ENCODE results near the gene CUX1.

Gene CUX1

GRCh38 chr7:102029616-102030015 lies 212.2 kb downstream of the CUX1 start:
- Histone ChIP-seq H3K4me1 (ENCODE audit: insufficient read depth, poor library complexity, severe bottlenecking) (no peaks in the 10 kb centered on the region), H3K27me3 (ENCODE audit: insufficient read depth, poor library complexity, severe bottlenecking) (no peaks in the 10 kb centered on the region), H3K27ac (ENCODE audit: poor library complexity, severe bottlenecking) (no peak overlapping the region), H3K9me3 (ENCODE audit: severe bottlenecking) (no peaks in the 10 kb centered on the region), H3K36me3 (ENCODE audit: low read depth) (no peaks in the 10 kb centered on the region; the same call in 1 of the 2 replicates), H3K4me3 (ENCODE audit: severe bottlenecking) (no peak overlapping the region)
- no peak for DNase-seq (ENCODE audit: low spot score)
- no peak for ATAC-seq (ENCODE audit: low read depth)
- no peak for TF ChIP-seq CTCF (IDR thresholded peaks at IDR 0.05; ENCODE audit: poor library complexity, severe bottlenecking)

DNA sequence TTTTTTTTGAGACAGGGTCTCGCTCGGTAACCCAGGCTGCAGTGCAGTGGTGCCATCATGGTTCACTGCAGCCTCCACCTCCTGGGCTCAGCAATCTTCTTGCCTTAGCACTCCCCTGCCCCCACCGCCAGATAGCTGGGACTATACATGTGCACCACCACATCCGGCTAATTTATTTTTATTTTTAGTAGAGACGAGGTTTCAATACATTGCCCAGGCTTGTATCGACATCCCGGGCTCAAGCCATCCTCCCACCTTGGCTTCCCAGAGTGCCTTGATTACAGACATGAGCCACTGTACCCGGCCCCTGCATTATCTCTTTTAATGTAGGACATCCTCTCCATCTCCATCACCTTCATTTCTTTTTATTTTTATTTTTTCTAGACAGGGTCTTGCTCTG lies 213.3 kb downstream of the CUX1 start:
- Histone ChIP-seq H3K36me3 (ENCODE audit: low read depth) (no peaks in the 10 kb centered on the region; the same call in 1 of the 2 replicates), H3K27me3 (ENCODE audit: insufficient read depth, poor library complexity, severe bottlenecking) (no peaks in the 10 kb centered on the region), H3K9me3 (ENCODE audit: severe bottlenecking) (no peaks in the 10 kb centered on the region), H3K4me3 (ENCODE audit: severe bottlenecking) (no peak overlapping the region), H3K27ac (ENCODE audit: poor library complexity, severe bottlenecking) (no peak overlapping the region), H3K4me1 (ENCODE audit: insufficient read depth, poor library complexity, severe bottlenecking) (no peaks in the 10 kb centered on the region)
- no peak for TF ChIP-seq CTCF (IDR thresholded peaks at IDR 0.05; ENCODE audit: poor library complexity, severe bottlenecking)
- DNase-seq (ENCODE audit: low spot score) (no peak), ATAC-seq (ENCODE audit: low read depth) (no peak)

DNA sequence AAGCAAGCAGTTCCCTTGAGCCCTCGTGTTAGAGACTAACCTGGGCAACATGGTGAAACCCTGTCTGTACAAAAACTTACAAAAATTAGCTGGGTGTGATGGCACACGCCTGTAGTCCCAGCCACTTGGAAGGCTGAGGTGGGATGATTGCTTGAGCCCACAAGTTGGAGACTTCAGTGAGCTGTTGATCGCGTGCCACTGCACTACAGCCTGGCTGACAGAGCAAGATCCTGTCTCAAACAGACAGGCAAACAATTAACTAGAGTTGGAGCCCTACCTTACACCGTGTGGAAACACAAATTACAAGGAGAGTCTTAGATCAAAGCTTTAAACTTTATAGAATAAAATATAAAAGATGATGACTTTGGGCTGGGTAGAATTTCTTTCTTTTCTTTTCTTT lies 219.5 kb downstream of the CUX1 start:
- ATAC-seq (ENCODE audit: low read depth) = no peak

GRCh38 chr7:102039706-102040105 lies 222.3 kb downstream of the CUX1 start:
- Histone ChIP-seq H3K27me3 (ENCODE audit: insufficient read depth, poor library complexity, severe bottlenecking) (no peaks in the 10 kb centered on the region), H3K4me3 (ENCODE audit: severe bottlenecking) (no peak overlapping the region), H3K4me1 (ENCODE audit: insufficient read depth, poor library complexity, severe bottlenecking) (peaks cover 11% of the 10 kb centered on the region), H3K9me3 (ENCODE audit: severe bottlenecking) (no peaks in the 10 kb centered on the region), H3K36me3 (ENCODE audit: low read depth) (no peaks in the 10 kb centered on the region), H3K27ac (ENCODE audit: poor library complexity, severe bottlenecking) (no peak overlapping the region)
- TF ChIP-seq CTCF (IDR thresholded peaks at IDR 0.05; ENCODE audit: poor library complexity, severe bottlenecking) = no peak
- no peak for DNase-seq (ENCODE audit: low spot score)
- no peak for ATAC-seq (ENCODE audit: low read depth)

More for the DNA sequence above, 219.5 kb downstream of the CUX1 start:
- no peak for DNase-seq (ENCODE audit: low spot score)
- Histone ChIP-seq H3K27ac (ENCODE audit: poor library complexity, severe bottlenecking) (no peak overlapping the region), H3K4me3 (ENCODE audit: severe bottlenecking) (no peak overlapping the region), H3K4me1 (ENCODE audit: insufficient read depth, poor library complexity, severe bottlenecking) (peaks cover 8% of the 10 kb centered on the region), H3K9me3 (ENCODE audit: severe bottlenecking) (no peaks in the 10 kb centered on the region), H3K36me3 (ENCODE audit: low read depth) (no peaks in the 10 kb centered on the region), H3K27me3 (ENCODE audit: insufficient read depth, poor library complexity, severe bottlenecking) (no peaks in the 10 kb centered on the region)
- TF ChIP-seq CTCF (IDR thresholded peaks at IDR 0.05; ENCODE audit: poor library complexity, severe bottlenecking) = no peak

DNA sequence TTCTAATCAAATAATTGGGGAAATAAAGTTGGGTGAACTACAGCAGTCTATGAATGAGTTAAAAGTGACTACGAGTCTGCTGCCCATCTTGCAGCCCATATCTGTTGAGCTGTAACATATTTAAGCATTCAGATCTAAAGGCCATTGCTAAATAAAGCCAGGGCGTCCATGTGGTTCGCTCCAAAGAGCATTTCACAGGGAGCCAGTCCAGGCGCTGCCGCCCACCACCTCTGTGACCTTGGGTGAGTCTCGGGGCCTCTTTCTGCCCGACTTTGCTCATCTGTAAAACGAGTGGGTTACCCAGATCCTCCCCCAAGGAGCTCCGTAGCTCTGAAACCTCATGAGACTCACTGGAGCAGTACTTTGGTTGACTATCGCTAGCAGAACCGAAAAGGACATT lies 223.1 kb downstream of the CUX1 start:
- Histone ChIP-seq H3K27me3 (ENCODE audit: insufficient read depth, poor library complexity, severe bottlenecking) (no peaks in the 10 kb centered on the region), H3K4me3 (ENCODE audit: severe bottlenecking) (no peak overlapping the region), H3K4me1 (ENCODE audit: insufficient read depth, poor library complexity, severe bottlenecking) (peaks cover 11% of the 10 kb centered on the region), H3K27ac (ENCODE audit: poor library complexity, severe bottlenecking) (no peak overlapping the region), H3K9me3 (ENCODE audit: severe bottlenecking) (no peaks in the 10 kb centered on the region), H3K36me3 (ENCODE audit: low read depth) (no peaks in the 10 kb centered on the region)
- TF ChIP-seq CTCF (IDR thresholded peaks at IDR 0.05; ENCODE audit: poor library complexity, severe bottlenecking) = no peak
- ATAC-seq (ENCODE audit: low read depth) = no peak
- DNase-seq (ENCODE audit: low spot score) = no peak

Measured in RWPE2 (cell line).